Transverse colon (tissue), 4 donors: ENCODE results near the gene FHOD1. TPM values are rescaled to one million over a fixed set of nuclear protein-coding genes. Genes with fewer than 3 reads are reported as not detected.

ENCODE experiments used
- DNase-seq: peaks from one replicate; pipeline ENCODE4 v3.0.0-alpha.2; 2019
- H3K27ac ChIP-seq, 4 donors: fragments of 200-600 bp; sonication (generic); 2 replicates each; pipeline ENCODE4 v1.5.1; 2016 to 2018; ENCODE audit warnings: inconsistent platforms in 4 of 4
- H3K27me3 ChIP-seq: fragments of 200-600 bp; sonication (generic); 2 replicates; pipeline ENCODE4 v1.5.1; 2017; ENCODE audit warnings: inconsistent platforms
- H3K36me3 ChIP-seq, 4 donors: fragments of 200-600 bp; sonication (generic); 2 replicates each; pipeline ENCODE4 v1.5.1; 2017 to 2019; ENCODE audit warnings: inconsistent platforms in 4 of 4
- H3K4me1 ChIP-seq, 4 donors: fragments of 200-600 bp; sonication (generic); 2 replicates each; pipeline ENCODE4 v1.5.1; 2017 to 2020; ENCODE audit warnings: inconsistent platforms in 4 of 4
- H3K4me3 ChIP-seq, 4 donors: fragments of 200-600 bp; sonication (generic); 1 replicate in 1 of 4; 2 replicates in 3 of 4; pipeline versions ENCODE4 v1.5.1 to v1.6.1; 2017 to 2019; ENCODE audit warnings: inconsistent platforms in 4 of 4
- H3K9me3 ChIP-seq, 2 donors: fragments of 200-600 bp; sonication (generic); 2 replicates each; pipeline ENCODE4 v1.5.1; 2017 to 2019; ENCODE audit warnings: inconsistent platforms in 2 of 2
- EP300 ChIP-seq: sonication (generic); formaldehyde crosslinking; IDR thresholded peaks from one replicate; pipeline ENCODE4 v1.6.1; 2017; ENCODE audit warnings: antibody characterized with exemption, low read depth
- POLR2A ChIP-seq: fragments of 450-650 bp; IDR thresholded peaks from one replicate; pipeline ENCODE4 v1.6.1; 2016; ENCODE audit warnings: antibody characterized with exemption, mild to moderate bottlenecking, moderate library complexity
- POLR2AphosphoS5 ChIP-seq, 3 donors: sonication (generic); formaldehyde crosslinking; IDR thresholded peaks; one replicate each; pipeline ENCODE4 v1.6.1; 2016; ENCODE audit warnings: antibody characterized with exemption in 3 of 3
- WGBS, 2 donors: methylation state at CpG; one replicate each; pipeline ENCODE4 v1.1.5; 2018; ENCODE audit warnings: low coverage in 1 of 2; 5-methylcytosine and 5-hydroxymethylcytosine counted together
- in situ Hi-C, 4 donors: fragments of 200-750 bp; cut with MboI; loops; one replicate each; pipeline versions ENCODE4 v1.15.0 to v1.15.1; 2017; ENCODE audit warnings: low sequenced_read_pairs in 3 of 4, low pct_ligation_motif_present in 1 of 4, low pct_unique_long_range_greater_than_20kb in 1 of 4
- intact Hi-C: fragments of 100-400 bp; cut with DNase I; formaldehyde crosslinking; loops from one replicate; pipeline ENCODE4 v1.15.1; 2023; ENCODE audit warnings: low total_unique reads
- total RNA-seq, 4 donors: library from RNA; depleted of rRNA; stranded (reverse); fragments of >200 nt; gene quantifications; one replicate each; pipeline ENCODE4 v1.1.0, GENCODE V29; 2016
- TF ChIP-seq, protein P1 (sequence below), 5 experiments: fragments of 200-600 bp in 3 of 5; fragments of 450-650 bp in 2 of 5; sonication (generic) in 3 of 5; IDR thresholded peaks; 1 replicate in 2 of 5; 2 replicates in 3 of 5; pipeline ENCODE4 v1.5.1; 2016 to 2017; ENCODE audit warnings: antibody characterized with exemption in 5 of 5, inconsistent platforms in 3 of 5, mild to moderate bottlenecking in 2 of 5, moderate library complexity in 1 of 5

Gene FHOD1
- total RNA-seq, 4 donors from 2014 or later, result 25.1 to 177 (median 33.6) TPM

GRCh38 chr16:67255553-67256221 is 8.4 kb upstream of the FHOD1 start:
- H3K4me1 ChIP-seq, result no peaks in the 10 kb centered on the region
- DNase-seq, result no peak
- H3K36me3 ChIP-seq, result no peaks in the 10 kb centered on the region
- H3K9me3 ChIP-seq, result no peaks in the 10 kb centered on the region
- H3K27me3 ChIP-seq, result peaks cover 5% of the 10 kb centered on the region
- no peak overlapping the region for H3K27ac ChIP-seq
- H3K4me3 ChIP-seq, result no peak overlapping the region
- no peak for TF ChIP-seq EP300
- no peak for TF ChIP-seq POLR2AphosphoS5 (IDR thresholded peaks at IDR 0.05)
- TF ChIP-seq, protein P1, sequence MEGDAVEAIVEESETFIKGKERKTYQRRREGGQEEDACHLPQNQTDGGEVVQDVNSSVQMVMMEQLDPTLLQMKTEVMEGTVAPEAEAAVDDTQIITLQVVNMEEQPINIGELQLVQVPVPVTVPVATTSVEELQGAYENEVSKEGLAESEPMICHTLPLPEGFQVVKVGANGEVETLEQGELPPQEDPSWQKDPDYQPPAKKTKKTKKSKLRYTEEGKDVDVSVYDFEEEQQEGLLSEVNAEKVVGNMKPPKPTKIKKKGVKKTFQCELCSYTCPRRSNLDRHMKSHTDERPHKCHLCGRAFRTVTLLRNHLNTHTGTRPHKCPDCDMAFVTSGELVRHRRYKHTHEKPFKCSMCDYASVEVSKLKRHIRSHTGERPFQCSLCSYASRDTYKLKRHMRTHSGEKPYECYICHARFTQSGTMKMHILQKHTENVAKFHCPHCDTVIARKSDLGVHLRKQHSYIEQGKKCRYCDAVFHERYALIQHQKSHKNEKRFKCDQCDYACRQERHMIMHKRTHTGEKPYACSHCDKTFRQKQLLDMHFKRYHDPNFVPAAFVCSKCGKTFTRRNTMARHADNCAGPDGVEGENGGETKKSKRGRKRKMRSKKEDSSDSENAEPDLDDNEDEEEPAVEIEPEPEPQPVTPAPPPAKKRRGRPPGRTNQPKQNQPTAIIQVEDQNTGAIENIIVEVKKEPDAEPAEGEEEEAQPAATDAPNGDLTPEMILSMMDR (IDR thresholded peaks at IDR 0.05), result no peak
- TF ChIP-seq POLR2A, result no peak
- 96% methylated on average over 17 of the region's 17 CpGs; no CpG with 5 or more reads in 1 of the 2 donors for WGBS, 2 donors
- in situ Hi-C loops (no loop called here), intact Hi-C loops (no loop called here)

DNA sequence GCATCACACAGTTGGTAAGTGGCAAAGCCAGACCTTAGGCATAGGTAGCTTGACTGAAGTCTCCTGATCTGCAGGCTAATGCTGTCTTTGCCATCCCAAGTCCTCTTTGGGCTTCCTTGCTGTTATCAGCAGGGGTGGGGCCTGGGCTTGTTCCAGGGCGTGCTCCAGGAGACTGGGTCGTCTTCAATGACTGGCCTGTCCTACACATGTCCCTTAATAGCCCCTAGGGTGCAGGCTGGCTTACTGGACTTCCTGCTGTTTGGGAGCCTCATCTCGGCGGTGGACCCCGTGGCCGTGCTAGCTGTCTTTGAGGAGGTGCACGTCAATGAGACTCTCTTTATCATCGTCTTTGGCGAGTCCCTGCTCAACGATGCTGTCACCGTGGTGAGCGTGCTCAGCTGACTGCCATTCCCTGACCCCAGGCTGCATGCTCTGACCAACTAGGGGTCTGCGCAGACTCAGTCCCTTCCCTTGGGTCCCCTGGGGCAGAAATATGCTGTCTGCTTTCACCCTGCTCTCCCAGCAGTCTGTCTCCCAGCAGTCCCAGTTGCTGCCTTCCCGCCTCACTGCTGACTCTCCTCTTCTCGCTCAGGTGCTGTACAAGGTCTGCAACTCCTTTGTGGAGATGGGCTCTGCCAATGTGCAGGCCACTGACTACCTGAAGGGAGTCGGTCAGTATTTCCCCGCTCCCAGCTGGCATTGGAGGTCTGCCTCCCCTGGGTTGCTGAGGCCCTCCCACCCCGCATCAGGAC is 7.7 kb upstream of the FHOD1 start:
- Histone ChIP-seq H3K36me3 (no peaks in the 10 kb centered on the region), H3K27ac (no peak overlapping the region), H3K27me3 (peaks cover 12% of the 10 kb centered on the region), H3K4me1 (no peaks in the 10 kb centered on the region), H3K4me3 (no peak overlapping the region), H3K9me3 (no peaks in the 10 kb centered on the region)
- 82 to 100% methylated on average over 5 to 18 of the region's 18 CpGs for WGBS, 2 donors
- DNase-seq, result no peak
- TF ChIP-seq EP300, result no peak
- TF ChIP-seq, protein P1 (IDR thresholded peaks at IDR 0.05), result no peak
- TF ChIP-seq POLR2A, result no peak
- TF ChIP-seq POLR2AphosphoS5 (IDR thresholded peaks at IDR 0.05), result no peak
- in situ Hi-C loops, result no loop called here
- intact Hi-C loops, result no loop called here

DNA sequence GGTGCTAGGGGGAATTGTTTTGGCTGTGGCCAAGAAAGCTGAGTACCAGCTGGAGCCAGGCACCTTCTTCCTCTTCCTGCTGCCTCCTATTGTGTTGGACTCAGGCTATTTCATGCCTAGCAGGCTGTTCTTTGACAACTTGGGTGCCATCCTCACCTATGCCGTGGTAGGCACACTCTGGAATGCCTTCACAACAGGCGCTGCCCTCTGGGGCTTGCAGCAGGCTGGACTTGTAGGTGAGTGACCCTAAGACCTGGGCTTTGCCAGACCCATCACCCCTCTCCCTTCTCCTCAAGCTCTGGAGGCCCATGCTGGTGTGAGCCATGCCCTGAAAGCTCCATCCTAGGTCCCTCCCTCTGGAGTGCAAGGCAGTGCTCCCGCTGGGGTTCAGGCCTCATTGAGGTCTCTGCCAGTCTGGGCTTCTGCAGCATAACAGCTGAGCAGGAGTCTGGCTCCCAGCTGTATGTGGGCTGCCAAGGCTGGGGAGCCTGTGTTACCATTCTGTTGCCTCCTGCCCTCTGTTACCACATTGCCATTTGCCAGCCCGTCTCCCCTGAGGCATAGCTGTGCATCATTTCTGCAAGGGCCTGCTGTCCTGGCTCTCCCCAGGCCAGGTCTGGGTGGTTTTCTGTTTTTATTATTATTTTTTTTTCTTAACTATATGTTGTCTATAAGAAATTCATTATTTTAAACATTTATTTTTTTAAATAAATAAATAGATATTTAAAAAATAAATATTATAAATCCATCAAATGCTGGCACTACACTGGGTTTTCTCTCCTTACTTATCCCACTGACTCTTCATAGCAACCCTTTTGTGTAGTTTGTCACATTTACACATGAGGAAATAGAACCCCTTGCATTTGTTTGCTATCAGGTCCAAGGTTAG is 5.6 kb upstream of the FHOD1 start:
- intact Hi-C loops, result no loop called here
- Histone ChIP-seq H3K27me3 (peaks cover 33% of the 10 kb centered on the region), H3K36me3 (no peaks in the 10 kb centered on the region), H3K4me1 (peaks cover 6 to 14% (median 13%) of the 10 kb centered on the region in 4 donors), H3K4me3 (no peak overlapping the region), H3K27ac (no peak overlapping the region), H3K9me3 (no peaks in the 10 kb centered on the region)
- no peak for DNase-seq
- TF ChIP-seq POLR2A (no peak), EP300 (no peak), POLR2AphosphoS5 (IDR thresholded peaks at IDR 0.05) (no peak)
- TF ChIP-seq, protein P1 (IDR thresholded peaks at IDR 0.05), result no peak
- WGBS, 2 donors, result 83 to 89% methylated on average over 1 to 4 of the region's 4 CpGs
- in situ Hi-C loops, result no loop called here

GRCh38 chr16:67250045-67250327 is 2.7 kb upstream of the FHOD1 start:
- TF ChIP-seq POLR2A (no peak), EP300 (no peak), POLR2AphosphoS5 (IDR thresholded peaks at IDR 0.05) (no peak)
- TF ChIP-seq, protein P1 (IDR thresholded peaks at IDR 0.05), result no peak
- Histone ChIP-seq H3K9me3 (no peaks in the 10 kb centered on the region), H3K27me3 (peaks cover 33% of the 10 kb centered on the region), H3K4me3 (no peak overlapping the region), H3K36me3 (no peaks in the 10 kb centered on the region), H3K4me1 (peaks cover 17 to 28% (median 26%) of the 10 kb centered on the region in 4 donors), H3K27ac (no peak overlapping the region)
- no peak for DNase-seq
- intact Hi-C loops, result no loop called here
- in situ Hi-C loops, result no loop called here
- WGBS, 2 donors, result 77 to 89% methylated on average over 3 to 4 of the region's 4 CpGs
